ENCODE measurements around the gene DNAH8. TPM values are rescaled to one million over a fixed set of nuclear protein-coding genes. Genes with fewer than 3 reads are reported as not detected.

DNAH8 gene
- polyA plus RNA-seq, 6 donors from 2014 or later = not detected

DNA sequence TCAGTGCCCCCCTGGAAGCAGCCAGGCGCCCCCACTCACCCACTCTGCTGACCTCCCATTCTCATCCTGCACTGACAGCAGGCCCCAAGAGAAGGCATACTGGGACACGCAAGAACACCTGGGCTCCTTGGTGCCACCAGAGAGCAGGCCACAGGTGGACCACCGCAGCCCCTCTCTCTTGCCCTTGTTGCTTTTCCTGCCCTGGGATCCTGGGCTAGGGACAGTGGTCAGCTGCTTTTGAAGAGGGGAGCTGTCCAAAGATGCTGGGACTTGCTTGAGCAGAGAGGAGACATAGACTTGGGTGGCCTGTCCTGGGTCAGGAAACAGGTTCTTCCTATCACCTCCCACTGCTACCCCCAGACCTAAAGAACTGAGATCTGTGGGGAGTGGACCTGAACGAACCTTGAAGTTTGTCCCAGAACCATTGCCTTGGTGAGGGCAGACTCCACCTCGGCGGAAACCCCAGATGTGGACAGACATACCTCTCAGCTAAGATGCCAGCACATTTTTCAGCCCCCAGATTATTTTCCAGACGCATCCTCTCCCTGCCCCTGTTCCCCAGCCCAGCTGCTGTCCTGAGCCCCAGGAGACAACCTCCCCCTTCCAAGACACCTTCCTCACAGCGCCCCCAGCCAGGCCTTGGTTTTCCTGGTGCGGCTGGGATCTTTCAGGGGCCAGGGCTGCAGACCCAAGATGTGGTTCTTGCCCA lies 334.6 kb downstream of the DNAH8 start:
- DNase-seq (no peak), ATAC-seq (ENCODE audit: low read depth in 2 of 2) (no peak)
- H3K36me3 Mint-ChIP-seq = no peaks in the 10 kb centered on the region
- H3K27ac Mint-ChIP-seq = peak overlapping the region in 1 of 6 donors; percentile 44
- H3K4me1 Mint-ChIP-seq = peaks cover 8 to 10% (median 8%) of the 10 kb centered on the region in 3 donors
- H3K9me3 Mint-ChIP-seq = peaks cover 0 to 2% (median 0%) of the 10 kb centered on the region in 7 donors
- peaks cover 32 to 79% (median 74%) of the 10 kb centered on the region in 3 donors for H3K27me3 Mint-ChIP-seq
- H3K4me3 Mint-ChIP-seq = peak overlapping the region in 6 of 8 donors; percentile 25 to 70 (median 42)

DNA sequence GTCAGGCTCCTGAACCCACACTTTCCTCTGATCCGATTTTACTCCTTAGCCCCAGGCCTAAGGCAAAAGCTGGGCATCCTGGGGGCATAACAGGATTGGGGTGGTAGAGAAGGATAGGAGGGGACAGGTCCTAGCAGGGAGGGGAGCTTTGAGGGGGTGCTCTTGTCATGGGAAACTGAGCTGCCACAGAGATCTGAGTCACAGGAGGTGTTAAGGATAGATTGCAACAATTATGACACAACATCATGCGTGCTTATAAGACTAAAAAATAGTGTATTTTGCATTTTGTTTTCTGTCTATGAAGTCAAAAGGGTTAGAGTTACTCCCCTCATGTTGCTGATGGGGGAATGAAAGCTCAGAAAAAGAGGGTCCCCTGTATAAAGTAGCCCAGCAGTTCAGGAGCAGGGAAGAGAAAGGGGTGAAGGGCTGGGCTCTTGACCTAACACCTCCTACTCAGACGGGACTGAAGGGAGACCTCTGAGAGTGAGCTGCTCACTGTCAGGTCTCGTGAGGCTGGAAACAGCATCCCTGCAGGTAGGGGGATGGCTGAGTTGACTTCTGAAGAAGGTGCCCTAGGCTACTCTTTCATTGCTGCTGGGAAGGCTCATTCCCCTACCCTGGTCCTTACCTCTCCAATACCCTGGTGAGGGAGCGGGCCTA lies 335.5 kb downstream of the DNAH8 start:
- no peaks in the 10 kb centered on the region for H3K36me3 Mint-ChIP-seq
- DNase-seq (no peak), ATAC-seq (ENCODE audit: low read depth in 2 of 2) (no peak)
- peaks cover 8 to 10% (median 8%) of the 10 kb centered on the region in 3 donors for H3K4me1 Mint-ChIP-seq
- no peak overlapping the region for H3K27ac Mint-ChIP-seq
- peak overlapping the region in 2 of 8 donors; percentile 48 to 54 for H3K4me3 Mint-ChIP-seq
- peaks cover 28 to 75% (median 68%) of the 10 kb centered on the region in 3 donors for H3K27me3 Mint-ChIP-seq
- peaks cover 0 to 2% (median 0%) of the 10 kb centered on the region in 7 donors for H3K9me3 Mint-ChIP-seq

DNA sequence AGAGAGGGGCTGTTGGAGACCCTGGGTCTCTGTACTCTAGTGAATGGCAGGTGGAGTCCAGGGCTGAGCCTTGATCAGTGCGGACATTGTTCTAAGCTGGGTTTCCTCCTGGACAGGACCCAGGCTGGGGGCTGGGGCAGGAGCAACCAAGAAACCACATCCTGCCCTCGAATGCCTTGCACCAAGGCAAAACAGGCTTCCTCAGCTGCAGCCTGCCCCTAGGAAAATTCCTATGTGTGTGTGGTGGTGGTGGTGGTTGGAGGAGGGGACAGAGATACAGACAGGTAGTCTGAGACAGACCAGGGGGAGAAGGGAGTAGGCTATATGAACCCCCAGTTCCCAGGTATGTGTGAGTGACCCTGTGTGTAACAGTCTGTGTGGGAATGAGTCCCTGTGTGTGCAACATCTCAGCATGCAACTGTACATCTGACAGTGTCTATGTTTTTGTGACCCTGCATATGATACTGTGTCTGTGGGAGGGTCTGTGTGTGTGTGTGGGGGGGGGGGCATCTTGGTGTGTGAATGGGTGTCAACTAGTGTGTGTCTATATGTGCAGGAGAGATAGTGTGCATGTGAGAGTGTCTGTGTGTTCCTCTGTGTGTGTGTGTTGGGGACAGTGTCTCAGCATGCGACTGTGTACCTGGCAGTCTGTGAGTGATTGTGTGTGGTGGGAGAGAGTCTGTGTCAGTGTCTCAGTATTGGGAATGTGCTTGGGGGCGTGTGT lies 336.4 kb downstream of the DNAH8 start:
- H3K9me3 Mint-ChIP-seq = peaks cover 0 to 2% (median 0%) of the 10 kb centered on the region in 7 donors
- no peaks in the 10 kb centered on the region for H3K36me3 Mint-ChIP-seq
- no peak overlapping the region for H3K27ac Mint-ChIP-seq
- peaks cover 8 to 10% (median 8%) of the 10 kb centered on the region in 3 donors for H3K4me1 Mint-ChIP-seq
- no peak for ATAC-seq (ENCODE audit: low read depth in 2 of 2)
- no peak for DNase-seq
- H3K4me3 Mint-ChIP-seq = peak overlapping the region in 1 of 8 donors; percentile 75
- H3K27me3 Mint-ChIP-seq = peaks cover 27 to 74% (median 63%) of the 10 kb centered on the region in 3 donors

DNA sequence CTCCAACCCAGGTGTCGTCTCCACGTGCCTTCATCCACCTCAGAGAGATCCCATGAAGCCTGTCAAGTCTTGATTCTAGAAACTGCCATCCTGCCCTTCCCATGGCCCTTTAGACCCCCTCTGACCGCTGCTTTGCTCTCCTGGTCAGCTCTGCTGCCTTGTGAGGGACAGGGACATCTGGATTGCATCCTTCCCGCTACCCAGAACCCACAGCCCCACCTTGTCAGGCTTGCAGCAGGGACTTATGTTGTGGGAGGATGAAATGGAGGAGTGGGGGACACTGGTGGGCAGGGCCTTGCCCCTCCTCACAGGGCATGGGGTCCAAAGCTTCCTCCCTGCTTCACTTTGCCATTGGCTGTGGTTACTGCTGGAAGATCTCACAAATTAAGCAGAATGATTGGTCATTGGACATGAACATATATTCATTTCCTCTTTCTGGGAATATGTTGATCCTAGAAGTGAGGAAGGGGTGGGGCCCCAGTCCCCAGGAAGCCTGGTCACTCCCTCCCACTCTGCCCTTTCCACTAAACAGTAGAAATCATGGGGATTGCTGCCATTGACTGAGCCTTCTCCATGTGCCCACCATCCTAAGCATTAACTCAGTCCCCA lies 338.0 kb downstream of the DNAH8 start:
- Mint-ChIP-seq H3K4me3 (no peak overlapping the region), H3K4me1 (peaks cover 6 to 8% (median 8%) of the 10 kb centered on the region in 3 donors), H3K9me3 (peaks cover 0 to under 1% (median 0%) of the 10 kb centered on the region in 7 donors), H3K27ac (peak overlapping the region in 1 of 6 donors; percentile 16), H3K36me3 (no peaks in the 10 kb centered on the region), H3K27me3 (peaks cover 15 to 60% (median 54%) of the 10 kb centered on the region in 3 donors)
- no peak for DNase-seq
- no peak for ATAC-seq (ENCODE audit: low read depth in 2 of 2)

DNA sequence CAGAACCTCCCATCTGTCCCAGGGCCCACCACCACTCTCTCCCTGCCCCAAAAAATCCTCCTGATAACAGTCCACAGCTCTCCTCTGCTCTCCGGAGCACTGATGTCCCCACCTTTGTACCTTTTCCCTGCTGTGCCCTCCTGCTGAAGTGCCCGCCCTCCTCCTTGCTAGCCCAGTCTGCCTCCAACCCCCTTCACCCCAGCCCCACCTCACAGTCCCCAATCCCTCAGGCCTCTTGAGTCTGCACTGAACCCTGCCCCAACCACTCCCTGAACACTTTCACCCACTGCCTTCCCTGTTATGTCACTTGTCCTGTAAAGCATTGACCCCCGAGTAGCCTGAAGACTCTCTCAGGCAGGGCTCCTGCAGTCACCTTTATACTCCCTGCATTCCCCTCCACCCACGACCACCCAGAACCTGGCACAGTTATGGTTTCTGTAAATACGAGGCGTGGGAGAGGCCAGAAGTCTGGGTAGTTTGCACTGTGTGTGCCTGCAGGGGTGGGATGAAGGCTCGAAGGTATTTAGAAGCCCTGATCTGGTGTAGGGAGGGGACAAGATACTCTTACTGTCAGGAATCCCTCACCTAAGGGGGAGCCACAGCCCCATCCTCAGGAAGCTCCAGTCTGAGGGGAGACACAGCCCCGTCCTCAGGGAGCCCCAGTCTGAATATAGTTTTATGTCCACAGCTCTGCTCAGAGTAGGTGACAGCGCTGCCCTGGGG lies 338.9 kb downstream of the DNAH8 start:
- DNase-seq = no peak
- Mint-ChIP-seq H3K4me3 (no peak overlapping the region), H3K27me3 (peaks cover 21 to 65% (median 55%) of the 10 kb centered on the region in 3 donors), H3K27ac (peak overlapping the region in 2 of 6 donors; percentile 16 to 65), H3K9me3 (peaks cover 0 to 2% (median 0%) of the 10 kb centered on the region in 7 donors), H3K36me3 (no peaks in the 10 kb centered on the region), H3K4me1 (peaks cover 6 to 8% (median 6%) of the 10 kb centered on the region in 3 donors)
- no peak for ATAC-seq (ENCODE audit: low read depth in 2 of 2)

DNA sequence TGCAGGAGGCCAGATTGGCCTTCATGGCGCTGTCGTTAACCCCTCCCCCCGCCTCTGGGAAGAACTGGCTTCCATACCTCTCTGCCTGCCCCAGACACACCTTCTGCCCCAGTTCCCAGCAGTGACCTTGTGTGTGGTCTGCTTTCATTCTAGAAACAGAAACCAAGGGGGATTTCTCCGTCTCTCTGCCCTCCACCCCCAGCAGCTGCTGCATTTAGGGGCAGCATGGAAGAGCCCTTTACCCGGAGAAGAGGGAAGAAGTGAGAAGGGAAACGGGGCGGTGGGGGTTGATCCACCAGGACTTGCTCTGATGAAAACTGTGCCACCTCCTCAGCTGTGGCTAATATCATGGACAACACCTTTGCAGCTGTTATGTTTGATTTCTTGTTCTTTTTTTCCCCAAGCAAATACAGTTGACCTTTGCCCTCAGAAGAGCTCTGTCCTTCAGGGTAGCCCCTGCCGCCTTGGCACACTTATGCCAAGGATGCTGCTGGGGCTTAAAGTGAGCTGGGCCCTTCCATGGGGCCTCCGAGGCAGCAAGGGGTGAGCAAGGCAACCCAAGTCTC lies 339.5 kb downstream of the DNAH8 start:
- ATAC-seq (ENCODE audit: low read depth in 2 of 2) = no peak
- Mint-ChIP-seq H3K36me3 (no peaks in the 10 kb centered on the region), H3K9me3 (peaks cover 0 to 2% (median 0%) of the 10 kb centered on the region in 7 donors), H3K27ac (no peak overlapping the region), H3K4me3 (no peak overlapping the region), H3K27me3 (peaks cover 21 to 65% (median 50%) of the 10 kb centered on the region in 3 donors), H3K4me1 (peaks cover 0 to 3% (median under 1%) of the 10 kb centered on the region in 3 donors)
- DNase-seq = no peak

DNA sequence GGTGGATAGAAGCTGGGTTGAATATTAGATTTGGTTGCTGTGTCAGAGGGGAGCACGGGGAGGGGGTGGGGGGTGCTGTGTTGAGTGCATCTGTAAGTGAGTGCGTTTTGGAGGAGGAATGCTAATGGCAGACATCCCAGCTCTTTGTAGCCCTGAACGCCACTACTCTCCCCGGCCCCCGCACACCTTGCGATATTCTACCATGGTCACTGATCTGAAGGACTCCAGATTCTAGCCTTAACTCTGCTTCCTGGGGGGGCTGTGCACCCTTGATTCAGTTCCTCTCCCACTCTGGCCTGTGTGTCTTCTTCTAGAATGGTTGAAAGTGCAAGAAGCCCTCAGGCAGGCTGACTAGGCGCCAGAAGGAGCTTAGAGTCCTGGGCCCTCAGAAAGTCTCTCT lies 340.6 kb downstream of the DNAH8 start:
- H3K27ac Mint-ChIP-seq = peak overlapping the region in 1 of 6 donors; percentile 68
- no peak for ATAC-seq (ENCODE audit: low read depth in 2 of 2)
- peaks cover 0 to 3% (median 0%) of the 10 kb centered on the region in 3 donors for H3K4me1 Mint-ChIP-seq
- no peak for DNase-seq
- H3K36me3 Mint-ChIP-seq = no peaks in the 10 kb centered on the region
- H3K4me3 Mint-ChIP-seq = no peak overlapping the region
- H3K9me3 Mint-ChIP-seq = peaks cover 0 to 2% (median 0%) of the 10 kb centered on the region in 7 donors
- peaks cover 29 to 65% (median 50%) of the 10 kb centered on the region in 3 donors for H3K27me3 Mint-ChIP-seq

DNA sequence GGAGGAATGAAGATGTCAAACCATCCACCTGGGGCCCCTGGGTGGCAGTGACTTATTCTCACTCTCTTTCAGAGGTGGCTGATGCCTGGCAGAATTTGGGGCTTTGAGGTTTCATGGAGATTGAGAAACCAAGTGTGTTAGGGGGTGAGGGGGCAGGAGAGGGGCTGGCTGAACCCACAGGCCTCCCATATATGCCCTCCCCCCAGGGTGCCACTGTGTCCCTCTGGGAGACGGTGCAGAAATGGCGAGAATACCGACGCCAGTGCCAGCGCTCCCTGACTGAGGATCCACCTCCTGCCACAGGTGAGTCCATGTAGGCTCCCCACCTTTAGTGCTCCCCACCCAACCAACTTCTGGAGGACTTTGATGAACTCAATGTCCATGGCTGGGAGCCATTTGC lies 341.1 kb downstream of the DNAH8 start:
- Mint-ChIP-seq H3K27me3 (peaks cover 31 to 64% (median 48%) of the 10 kb centered on the region in 3 donors), H3K27ac (no peak overlapping the region)
- ATAC-seq (ENCODE audit: low read depth in 2 of 2) = no peak

DNA sequence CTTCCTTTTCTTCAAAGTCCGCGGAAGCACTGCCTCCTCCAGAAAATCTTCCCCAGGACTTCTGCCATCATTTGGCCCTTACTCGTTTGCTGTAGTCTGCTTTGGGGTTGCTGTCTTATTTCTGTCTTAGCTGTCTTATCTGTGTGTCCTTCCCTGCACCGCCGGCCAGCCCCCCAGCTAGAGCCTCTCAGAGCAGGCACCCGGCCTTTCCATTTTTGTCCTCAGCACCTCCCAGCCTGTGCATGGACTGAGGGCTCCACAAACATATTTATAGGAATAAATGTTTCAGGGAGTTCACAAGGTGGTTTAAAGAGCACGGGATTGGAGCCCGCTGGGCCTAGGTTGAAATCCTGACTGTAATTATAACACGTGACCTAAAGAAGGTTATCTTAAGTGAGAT lies 341.6 kb downstream of the DNAH8 start:
- Mint-ChIP-seq H3K27ac (no peak overlapping the region), H3K27me3 (peaks cover 29 to 59% (median 45%) of the 10 kb centered on the region in 3 donors), H3K36me3 (no peaks in the 10 kb centered on the region), H3K9me3 (peaks cover 0 to 2% (median 0%) of the 10 kb centered on the region in 7 donors), H3K4me3 (no peak overlapping the region), H3K4me1 (no peaks in the 10 kb centered on the region)
- DNase-seq = no peak
- ATAC-seq (ENCODE audit: low read depth in 2 of 2) = no peak

More for the DNA sequence above, 341.1 kb downstream of the DNAH8 start:
- Mint-ChIP-seq H3K36me3 (no peaks in the 10 kb centered on the region), H3K9me3 (peaks cover 0 to 2% (median 0%) of the 10 kb centered on the region in 7 donors), H3K4me3 (no peak overlapping the region), H3K4me1 (peaks cover 0 to under 1% (median 0%) of the 10 kb centered on the region in 3 donors)
- DNase-seq = no peak

DNA sequence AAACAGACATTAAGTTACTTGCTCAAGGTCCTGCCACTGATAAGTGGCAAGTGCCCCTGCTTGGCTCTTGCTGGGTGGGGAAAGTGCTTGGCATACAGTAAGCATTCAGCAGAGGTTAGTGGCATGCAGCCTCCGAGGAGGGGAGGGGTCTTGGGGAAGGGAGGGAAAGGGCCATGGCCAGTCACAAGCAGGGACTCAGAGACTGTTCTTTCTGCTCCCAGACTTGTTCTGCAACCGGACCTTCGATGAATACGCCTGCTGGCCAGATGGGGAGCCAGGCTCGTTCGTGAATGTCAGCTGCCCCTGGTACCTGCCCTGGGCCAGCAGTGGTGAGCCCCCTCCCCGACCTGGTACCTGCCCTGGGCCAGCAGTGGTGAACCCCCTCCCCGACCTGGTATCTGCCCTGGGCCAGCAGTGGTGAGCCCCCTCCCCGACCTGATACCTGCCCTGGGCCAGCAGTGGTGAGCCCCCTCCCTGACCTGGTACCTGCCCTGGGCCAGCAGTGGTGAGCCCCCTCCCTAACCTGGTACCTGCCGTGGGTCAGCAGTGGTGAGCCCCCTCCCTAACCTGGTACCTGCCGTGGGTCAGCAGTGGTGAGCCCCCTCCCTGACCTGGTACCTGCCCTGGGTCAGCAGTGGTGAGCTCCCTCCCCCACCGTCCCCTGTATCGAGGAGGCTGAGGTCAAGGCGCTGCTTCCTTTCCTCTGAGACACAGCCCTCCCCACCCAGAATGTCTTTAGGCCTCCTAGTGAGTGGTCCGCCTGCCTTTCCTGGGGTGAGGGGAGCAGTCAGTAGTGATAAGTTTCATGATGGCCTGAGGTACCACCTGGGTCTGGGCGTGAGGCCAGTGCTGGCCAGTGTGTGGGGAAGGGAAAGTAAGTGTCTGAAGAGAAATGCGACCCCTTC lies 342.4 kb downstream of the DNAH8 start:
- no peak for ATAC-seq (ENCODE audit: low read depth in 2 of 2)
- H3K27me3 Mint-ChIP-seq = peaks cover 25 to 57% (median 44%) of the 10 kb centered on the region in 3 donors
- H3K9me3 Mint-ChIP-seq = peaks cover 0 to 2% (median 0%) of the 10 kb centered on the region in 7 donors
- no peaks in the 10 kb centered on the region for H3K36me3 Mint-ChIP-seq
- H3K27ac Mint-ChIP-seq = no peak overlapping the region
- no peak for DNase-seq
- H3K4me3 Mint-ChIP-seq = no peak overlapping the region
- no peaks in the 10 kb centered on the region for H3K4me1 Mint-ChIP-seq

DNA sequence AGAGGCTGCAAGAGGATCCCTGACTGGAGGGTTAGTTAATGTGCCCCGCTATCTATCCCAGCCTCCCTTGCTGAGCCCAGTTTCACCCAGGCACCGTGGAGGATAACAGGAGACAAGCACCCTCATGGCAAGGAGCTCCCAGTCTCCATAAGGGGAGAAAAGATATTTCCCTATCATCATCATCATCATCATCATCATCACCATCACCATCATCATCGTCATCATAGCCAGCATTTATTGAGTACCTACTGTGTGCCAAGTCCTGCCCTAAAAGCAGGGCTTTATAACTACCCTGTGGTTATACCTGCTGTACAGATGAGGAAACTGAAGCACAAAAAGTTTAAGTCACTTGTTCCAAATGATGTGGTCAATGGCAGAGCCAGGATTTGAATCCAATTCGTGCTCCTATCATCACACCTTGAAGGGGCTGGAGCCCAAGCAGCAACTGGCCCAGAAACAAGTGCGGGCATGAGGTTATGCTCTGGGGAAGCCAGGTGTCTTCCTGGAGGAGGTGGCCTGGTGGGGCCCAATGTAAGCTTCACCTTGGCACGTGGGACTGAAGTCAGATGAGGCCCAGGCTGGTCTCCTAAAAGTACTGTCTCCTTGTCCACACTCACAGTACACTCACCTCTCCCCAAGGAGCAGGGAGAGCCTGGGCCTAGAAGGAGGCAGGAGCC lies 343.5 kb downstream of the DNAH8 start:
- no peak overlapping the region for H3K27ac Mint-ChIP-seq

More for the DNA sequence above, 343.5 kb downstream of the DNAH8 start:
- Mint-ChIP-seq H3K27me3 (peaks cover 19 to 53% (median 34%) of the 10 kb centered on the region in 3 donors), H3K9me3 (peaks cover 0 to 2% (median 0%) of the 10 kb centered on the region in 7 donors), H3K36me3 (no peaks in the 10 kb centered on the region), H3K4me3 (no peak overlapping the region), H3K4me1 (no peaks in the 10 kb centered on the region)
- DNase-seq = no peak
- ATAC-seq (ENCODE audit: low read depth in 2 of 2) = no peak
